SK-N-SH (cell line): ENCODE results near the gene LRRC75A. TPM values are rescaled to one million over a fixed set of nuclear protein-coding genes. Genes with fewer than 3 reads are reported as not detected.

Experiments
- CTCF ChIA-PET: fragments of 300-600, 350-600 bp; formaldehyde crosslinking; extraction: SDS; loops from one replicate; lab custom pipeline; 2021; lab: Yijun Ruan, JAX
- POLR2A ChIA-PET: fragments of 350-600 bp; sonication (Branson Sonifier 250); formaldehyde crosslinking; extraction: SDS; loops from one replicate; lab custom pipeline; 2020; ENCODE audit warnings: antibody characterized with exemption, inconsistent platforms; lab: Yijun Ruan, JAX
- DNase-seq: peaks from one replicate; pipeline ENCODE4 v3.0.0; 2012
- H2AFZ ChIP-seq: fragments of 200-600 bp; sonication (generic); 2 replicates; pipeline ENCODE4 v1.8.1; 2016; ENCODE audit warnings: antibody characterized with exemption, mild to moderate bottlenecking, low read depth
- H3F3A ChIP-seq: fragments of 200-600 bp; sonication (generic); replicated peaks from 2 replicates; pipeline ENCODE3; 2016; ENCODE audit warnings: antibody characterized with exemption, mild to moderate bottlenecking; ENCODE audit not compliant: insufficient read depth
- H3K27ac ChIP-seq, 2 experiments: fragments of 200-500 bp in 1 of 2; fragments of 200-600 bp in 1 of 2; sonication (Bioruptor generic) in 1 of 2; sonication (generic), shearing (Covaris generic) in 1 of 2; 2 replicates each; pipeline versions ENCODE4 v1.5.1 to v1.6.1; 2014 to 2016; ENCODE audit warnings: low read depth in 2 of 2, inconsistent platforms in 1 of 2, low read length in 1 of 2, mild to moderate bottlenecking in 1 of 2, mixed read lengths in 1 of 2
- H3K27me3 ChIP-seq: fragments of 200-600 bp; sonication (generic), shearing (Covaris generic); 2 replicates; pipeline ENCODE4 v1.6.1; 2016; ENCODE audit warnings: mixed run types; ENCODE audit not compliant: insufficient read depth
- H3K36me3 ChIP-seq, 2 experiments: fragments of 200-500 bp in 1 of 2; fragments of 200-600 bp in 1 of 2; sonication (Bioruptor generic) in 1 of 2; sonication (generic) in 1 of 2; replicated peaks in 1 of 2; 2 replicates each; pipeline versions ENCODE3 to v1.5.1; 2014 to 2016; ENCODE audit warnings: low read length in 1 of 2, mild to moderate bottlenecking in 1 of 2; ENCODE audit not compliant: insufficient read depth in 2 of 2, control insufficient read depth in 1 of 2
- H3K4me1 ChIP-seq, 2 experiments: fragments of 200-500 bp in 1 of 2; fragments of 200-600 bp in 1 of 2; sonication (Bioruptor generic) in 1 of 2; sonication (generic), shearing (Covaris generic) in 1 of 2; 2 replicates each; pipeline versions ENCODE4 v1.5.1 to v1.6.1; 2014 to 2016; ENCODE audit warnings: low read depth in 1 of 2, low read length in 1 of 2, mixed run types in 1 of 2; ENCODE audit not compliant: insufficient read depth in 2 of 2, control insufficient read depth in 1 of 2
- H3K4me2 ChIP-seq: fragments of 200-600 bp; sonication (generic), shearing (Covaris generic); 2 replicates; pipeline ENCODE4 v1.6.1; 2017; ENCODE audit warnings: mixed run types
- H3K4me3 ChIP-seq, 2 experiments: fragments of 200-500 bp in 1 of 2; fragments of 200-600 bp in 1 of 2; sonication (Bioruptor generic) in 1 of 2; sonication (generic), shearing (Covaris generic) in 1 of 2; 2 replicates each; pipeline versions ENCODE4 v1.5.1 to v1.8.1; 2014 to 2016; ENCODE audit warnings: low read depth in 2 of 2, inconsistent platforms in 1 of 2, low read length in 1 of 2, mild to moderate bottlenecking in 1 of 2, mixed read lengths in 1 of 2, moderate library complexity in 1 of 2
- H3K79me2 ChIP-seq: fragments of 200-600 bp; sonication (generic); 2 replicates; pipeline ENCODE4 v1.8.1; 2017; ENCODE audit warnings: mild to moderate bottlenecking; ENCODE audit not compliant: insufficient read depth
- H3K9ac ChIP-seq: fragments of 200-600 bp; sonication (generic); 2 replicates; pipeline ENCODE4 v1.6.1; 2017; ENCODE audit warnings: mixed run types
- H3K9me2 ChIP-seq: fragments of 200-600 bp; sonication (generic); 2 replicates; pipeline ENCODE4 v1.6.1; 2017; ENCODE audit warnings: mixed run types
- H3K9me3 ChIP-seq: fragments of 200-600 bp; sonication (generic); 2 replicates; pipeline ENCODE4 v1.6.1; 2017; ENCODE audit warnings: mixed run types, mild to moderate bottlenecking, moderate library complexity
- H4K20me1 ChIP-seq: fragments of 200-600 bp; sonication (generic); 2 replicates; pipeline ENCODE4 v1.6.1; 2017; ENCODE audit warnings: mild to moderate bottlenecking, mixed run types; ENCODE audit not compliant: insufficient read depth
- CHD2 ChIP-seq: fragments of 150-350 bp; IDR thresholded peaks from 2 replicates; pipeline ENCODE4 v1.6.1; 2018; ENCODE audit warnings: low read length; ENCODE audit not compliant: partially characterized antibody
- CTCF ChIP-seq: fragments of 200-600 bp; sonication (generic); IDR thresholded peaks from 2 replicates; pipeline ENCODE4 v1.6.1; 2017; ENCODE audit warnings: antibody characterized with exemption, mild to moderate bottlenecking, moderate library complexity
- ELF1 ChIP-seq: IDR thresholded peaks from 2 replicates; pipeline ENCODE4 v1.4.0; 2012
- FOSL2 ChIP-seq: IDR thresholded peaks from 2 replicates; pipeline ENCODE4 v1.4.0; 2012; ENCODE audit warnings: low read depth, mild to moderate bottlenecking, moderate library complexity, borderline replicate concordance
- FOXJ3 ChIP-seq: sonication (generic); formaldehyde crosslinking; IDR thresholded peaks from 2 replicates; pipeline ENCODE4 v1.5.1; 2020; ENCODE audit warnings: mild to moderate bottlenecking, missing genetic modification reagents
- FOXM1 ChIP-seq: IDR thresholded peaks from 2 replicates; pipeline ENCODE4 v1.4.0; 2012; ENCODE audit warnings: low read depth, mild to moderate bottlenecking
- JUND ChIP-seq: IDR thresholded peaks from 2 replicates; pipeline ENCODE4 v1.4.0; 2012
- RAD21 ChIP-seq: IDR thresholded peaks from 2 replicates; pipeline ENCODE4 v1.6.1; 2012; ENCODE audit warnings: mild to moderate bottlenecking, low read length
- REST ChIP-seq: IDR thresholded peaks from 2 replicates; pipeline ENCODE4 v1.6.1; 2012; ENCODE audit warnings: mild to moderate bottlenecking, low read depth, low read length, moderate library complexity
- RFX5 ChIP-seq: IDR thresholded peaks from 2 replicates; pipeline ENCODE4 v1.6.1; 2012; ENCODE audit warnings: mild to moderate bottlenecking, improper control_type of control experiment, low read length
- RXRA ChIP-seq: IDR thresholded peaks from 2 replicates; pipeline ENCODE4 v1.4.0; 2012; ENCODE audit warnings: low read depth, mild to moderate bottlenecking, borderline replicate concordance
- SIN3A ChIP-seq: IDR thresholded peaks from 2 replicates; pipeline ENCODE4 v1.6.1; 2012; ENCODE audit warnings: low read depth, mild to moderate bottlenecking, low read length, moderate library complexity, borderline replicate concordance
- YY1 ChIP-seq: IDR thresholded peaks from 2 replicates; pipeline ENCODE4 v1.4.0; 2012; ENCODE audit warnings: low read depth, mild to moderate bottlenecking
- WGBS: methylation state at CpG from one replicate; pipeline ENCODE4 v1.1.6; 2017; ENCODE audit warnings: low lambda C conversion rate; 5-methylcytosine and 5-hydroxymethylcytosine counted together
- polyA plus RNA-seq, 3 experiments: library from polyadenylated mRNA; depleted of rRNA; stranded (reverse); fragments of >200 nt; gene quantifications; 2 replicates each; pipeline ENCODE4 v1.2.3, GENCODE V29; 2012

Gene LRRC75A
- polyA plus RNA-seq, 1 of the 3 experiments (the other 2 are of a cell fraction), result 1.2 TPM

- Histone ChIP-seq H3K9me3 (no peaks in the 10 kb centered on the region), H3K27ac (no peak within 1 kb of the TSS), H3K9me2 (no peaks in the 10 kb centered on the region), H3K27me3 (no peaks in the 10 kb centered on the region), H3K4me2 (no peak within 1 kb of the TSS), H3K4me3 (no peak within 1 kb of the TSS), H3K4me1 (peaks cover 28% of the 10 kb centered on the region in 2 experiments), H2AFZ (no peak within 1 kb of the TSS), H3K9ac (no peak within 1 kb of the TSS), H3K79me2 (no peaks in the 10 kb centered on the region), H3K36me3 (no peaks in the 10 kb centered on the region), H3F3A (peaks cover 25% of the 10 kb centered on the region), H4K20me1 (no peaks in the 10 kb centered on the region)
- DNase-seq, result peak; percentile 23
- CTCF ChIA-PET, result interaction anchor here (0.7 to 1.8 kb wide), 4 partner anchors 8 to 52 kb away, joined by 4 to 9 read pairs (median 4); no protein-coding TSS in a partner anchor
- 77% methylated on average over 6 of the region's 21 CpGs for WGBS
- POLR2A ChIA-PET, result interaction anchor here (0.8 kb wide), 1 partner anchor 8 kb away, joined by 3 read pairs; no protein-coding TSS in a partner anchor
- TF ChIP-seq CHD2 (no peak), SIN3A (no peak), JUND (no peak), ELF1 (no peak), RFX5 (no peak), FOXJ3 (CRISPR knock-in tag) (no peak), RXRA (no peak), FOSL2 (no peak), FOXM1 (no peak), RAD21 (0 out of 2 replicates have a peak, but pooled peaks have one; percentile 17), REST (no peak), CTCF (peak; percentile 23; the same call in 1 of the 2 replicates), YY1 (no peak)
Measured at GRCh38 chr17:16415031-16415924, 76.7 kb downstream of the LRRC75A start, which contains the start of gene TRPV2. TRPV2 (plus strand) TSS chr17:16415571; CDS start chr17:16417669, 2,098 bp downstream.
